A673 (cell line): ENCODE measurements around the gene PER2.

Experiments used
- EZH2 ChIP-seq: fragments of 200-600 bp; sonication (generic); IDR thresholded peaks from 2 replicates; pipeline ENCODE4 v1.6.1; 2017; ENCODE audit warnings: borderline replicate concordance, low read depth, mild to moderate bottlenecking, mixed read lengths, antibody characterized with exemption, low read length; ENCODE audit not compliant: poor library complexity, severe bottlenecking
- TF ChIP-seq, protein P1 (sequence below): fragments of 300-800, 200-600 bp; sonication (generic); conservative IDR thresholded peaks from 2 replicates; pipeline ENCODE4 v1.5.1; 2017; ENCODE audit warnings: low read depth, mild to moderate bottlenecking, antibody characterized with exemption, low read length, moderate library complexity, mixed read lengths

DNA sequence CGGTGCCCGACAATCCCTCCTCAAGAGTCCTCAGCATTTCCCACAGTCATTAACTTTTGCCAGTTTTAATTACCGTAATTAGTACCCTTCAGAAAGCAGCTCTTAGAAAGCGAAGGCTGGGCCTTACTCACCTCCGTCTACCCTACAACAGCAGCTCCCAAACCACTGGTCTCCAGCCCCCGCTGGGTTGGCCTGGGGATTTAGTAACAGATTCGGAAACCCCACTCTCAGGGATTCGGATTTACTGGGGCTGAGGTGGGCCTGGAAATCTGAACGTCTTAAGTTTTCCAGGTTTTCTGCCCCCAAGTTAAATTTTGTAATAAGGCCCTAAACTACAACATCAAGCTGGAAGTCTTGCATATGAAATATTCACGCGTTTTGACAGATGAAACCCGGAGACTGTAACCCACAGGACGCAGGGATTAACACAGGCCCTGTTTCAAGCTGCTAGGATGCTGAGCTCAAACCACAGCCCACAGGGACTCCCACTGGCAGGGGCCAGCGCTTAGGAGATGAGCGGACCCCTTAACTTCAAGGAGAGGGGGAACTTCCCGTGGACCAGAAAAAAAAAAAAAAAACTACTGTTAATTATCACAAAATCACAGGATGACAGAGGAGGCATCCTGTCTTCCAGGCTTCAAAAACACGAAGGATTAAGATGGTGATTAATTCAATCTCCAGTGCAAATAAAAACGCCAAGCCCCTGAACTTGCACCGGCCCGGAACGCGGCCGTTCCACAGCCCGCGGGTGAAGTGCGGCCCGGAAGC is 85.9 kb downstream of the PER2 start:
- TF ChIP-seq, protein P1, sequence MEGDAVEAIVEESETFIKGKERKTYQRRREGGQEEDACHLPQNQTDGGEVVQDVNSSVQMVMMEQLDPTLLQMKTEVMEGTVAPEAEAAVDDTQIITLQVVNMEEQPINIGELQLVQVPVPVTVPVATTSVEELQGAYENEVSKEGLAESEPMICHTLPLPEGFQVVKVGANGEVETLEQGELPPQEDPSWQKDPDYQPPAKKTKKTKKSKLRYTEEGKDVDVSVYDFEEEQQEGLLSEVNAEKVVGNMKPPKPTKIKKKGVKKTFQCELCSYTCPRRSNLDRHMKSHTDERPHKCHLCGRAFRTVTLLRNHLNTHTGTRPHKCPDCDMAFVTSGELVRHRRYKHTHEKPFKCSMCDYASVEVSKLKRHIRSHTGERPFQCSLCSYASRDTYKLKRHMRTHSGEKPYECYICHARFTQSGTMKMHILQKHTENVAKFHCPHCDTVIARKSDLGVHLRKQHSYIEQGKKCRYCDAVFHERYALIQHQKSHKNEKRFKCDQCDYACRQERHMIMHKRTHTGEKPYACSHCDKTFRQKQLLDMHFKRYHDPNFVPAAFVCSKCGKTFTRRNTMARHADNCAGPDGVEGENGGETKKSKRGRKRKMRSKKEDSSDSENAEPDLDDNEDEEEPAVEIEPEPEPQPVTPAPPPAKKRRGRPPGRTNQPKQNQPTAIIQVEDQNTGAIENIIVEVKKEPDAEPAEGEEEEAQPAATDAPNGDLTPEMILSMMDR: no peak
- no peak for TF ChIP-seq EZH2
